Effector memory CD8-positive, alpha-beta T cell (primary cell): Measurements from ENCODE around the gene ATRIP.
"Not testable (repeated sequence)": the region's sequence is repeated elsewhere in the genome, so short reads cannot be mapped to it uniquely, and the experiment has no call there.

Experiments
- ATAC-seq: fragments of 150-1000 bp; cut with Tn5 transposase; replicated peaks from 2 replicates; pipeline ENCODE4 v1.10.0; 2021; ENCODE audit warnings: mild to moderate bottlenecking, moderate library complexity
- DNase-seq, 3 experiments: peaks; one replicate each; pipeline ENCODE4 v3.0.0; 2021
- H3K27ac Mint-ChIP-seq, 2 donors: one replicate each; pipeline ENCODE4 v1.8.0; 2022; ENCODE audit warnings: mild to moderate bottlenecking in 2 of 2, mixed read lengths in 2 of 2, moderate library complexity in 2 of 2
- H3K27me3 Mint-ChIP-seq, 2 donors: one replicate each; pipeline ENCODE4 v1.8.0; 2022; ENCODE audit warnings: mixed read lengths in 2 of 2
- H3K36me3 Mint-ChIP-seq: one replicate; pipeline ENCODE4 v1.8.0; 2022; ENCODE audit warnings: mild to moderate bottlenecking, moderate library complexity, mixed read lengths; ENCODE audit not compliant: insufficient read depth
- H3K4me1 Mint-ChIP-seq, 2 donors: one replicate each; pipeline ENCODE4 v1.8.0; 2022; ENCODE audit warnings: low read depth in 2 of 2, mixed read lengths in 2 of 2
- H3K4me3 Mint-ChIP-seq, 2 donors: one replicate each; pipeline ENCODE4 v1.8.0; 2022; ENCODE audit warnings: mild to moderate bottlenecking in 2 of 2, mixed read lengths in 2 of 2, moderate library complexity in 2 of 2
- H3K9me3 Mint-ChIP-seq, 2 donors: one replicate each; pipeline ENCODE4 v1.8.0; 2022; ENCODE audit warnings: mixed read lengths in 2 of 2

Gene ATRIP

DNA sequence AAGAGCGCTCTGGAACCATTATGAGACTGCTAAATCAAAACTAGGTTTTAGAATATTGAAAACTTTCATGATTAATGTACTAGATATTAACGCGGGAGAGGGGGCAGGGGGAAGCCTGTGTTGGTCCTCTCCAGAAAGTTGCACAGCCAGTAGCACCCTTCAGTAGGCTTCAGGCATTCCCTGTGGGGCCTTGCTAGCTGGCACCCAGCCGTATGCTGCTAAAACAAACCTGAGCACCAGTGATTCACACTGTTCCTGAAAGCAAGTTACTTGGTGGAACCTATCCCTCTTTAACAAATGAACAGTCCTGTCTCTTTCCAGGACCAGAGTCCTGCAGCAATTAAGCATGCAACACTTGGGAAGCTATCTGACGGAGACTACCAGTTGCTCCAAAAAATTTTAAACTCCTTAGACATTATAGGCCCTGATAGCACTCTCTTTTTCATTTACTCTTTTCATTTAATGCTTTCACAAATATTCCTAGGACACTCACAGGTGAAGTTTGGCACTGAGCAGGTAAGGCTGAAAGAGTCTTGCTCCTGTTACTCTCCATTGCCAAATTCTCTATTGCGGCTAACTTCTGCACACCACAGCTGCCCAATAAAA lies 1.2 kb upstream of the ATRIP start:
- ATAC-seq: no peak
- Mint-ChIP-seq H3K27me3 (no peaks in the 10 kb centered on the region), H3K4me3 (peak overlapping the region; percentile 86 to 96), H3K27ac (peak overlapping the region; percentile 94 to 98), H3K9me3 (no peaks in the 10 kb centered on the region), H3K36me3 (peaks cover 54% of the 10 kb centered on the region), H3K4me1 (peaks cover 27 to 43% of the 10 kb centered on the region in 2 donors)
- no peak for DNase-seq

DNA sequence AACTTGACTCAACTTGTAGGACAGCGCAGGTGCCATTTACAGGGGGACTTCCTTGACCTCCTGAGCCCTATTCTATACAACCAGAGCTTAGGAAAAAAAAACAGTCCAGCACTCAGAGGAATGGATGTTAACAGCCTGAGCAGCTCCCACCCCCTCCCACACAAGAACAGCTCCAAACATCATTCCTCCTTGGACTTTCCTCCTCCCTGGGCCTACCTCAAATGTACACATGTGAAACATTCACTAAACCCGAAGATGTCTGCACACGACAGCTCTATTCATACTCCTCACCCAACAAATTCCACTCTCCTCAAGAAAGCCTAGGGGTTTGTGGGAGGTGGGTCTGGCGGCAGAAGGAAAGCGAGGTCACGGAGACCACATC lies 503 bp upstream of the ATRIP start:
- Mint-ChIP-seq H3K36me3 (peaks cover 50% of the 10 kb centered on the region), H3K4me3 (peak overlapping the region; percentile 86 to 96), H3K27me3 (no peaks in the 10 kb centered on the region), H3K4me1 (peaks cover 27 to 37% of the 10 kb centered on the region in 2 donors), H3K27ac (peak overlapping the region; percentile 94 to 98), H3K9me3 (no peaks in the 10 kb centered on the region)
- DNase-seq (no peak), ATAC-seq (no peak)

DNA sequence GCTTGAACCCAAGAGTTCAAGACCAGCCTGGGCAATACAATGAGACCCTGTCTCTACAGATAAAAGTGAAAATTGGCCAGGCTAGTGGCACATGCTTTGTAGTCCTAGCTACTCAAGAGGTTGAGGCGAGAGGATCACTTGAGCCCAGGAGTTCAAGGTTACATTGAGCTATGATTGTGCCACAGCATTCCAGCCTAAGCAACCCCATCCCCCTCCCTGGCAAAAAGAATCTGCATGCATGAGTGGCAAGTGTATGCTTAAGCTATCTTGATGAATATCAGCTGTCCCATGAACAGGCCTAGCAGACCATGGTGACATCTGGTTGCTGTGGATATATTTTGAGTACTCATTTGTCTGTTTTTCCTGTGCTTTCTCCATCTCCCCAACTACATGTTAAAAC lies 4.7 kb downstream of the ATRIP start:
- no peaks in the 10 kb centered on the region for H3K27me3 Mint-ChIP-seq

DNA sequence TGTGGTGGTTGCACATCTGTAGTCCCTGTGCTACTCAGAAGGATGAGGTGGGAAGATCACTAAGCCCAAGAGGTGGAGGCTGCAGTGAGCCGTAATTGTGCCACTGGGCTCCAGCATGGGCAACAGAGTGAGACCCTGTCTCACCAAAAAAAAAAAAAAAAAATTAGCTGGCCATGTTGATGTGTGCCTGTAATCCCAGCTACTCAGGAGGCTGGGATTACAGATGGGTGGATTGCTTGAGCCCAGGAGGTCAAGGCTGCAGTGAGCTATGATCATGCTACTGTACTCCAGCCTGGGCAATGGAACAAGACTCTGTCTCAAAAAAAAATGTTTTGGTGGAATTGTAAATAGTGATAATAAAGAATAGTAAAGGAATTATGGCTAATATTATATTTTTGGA lies 9.9 kb downstream of the ATRIP start:
- H3K9me3 Mint-ChIP-seq: no peaks in the 10 kb centered on the region
- peak overlapping the region in 1 of 2 donors; percentile 52 for H3K27ac Mint-ChIP-seq
- H3K4me3 Mint-ChIP-seq: no peak overlapping the region
- no peaks in the 10 kb centered on the region for H3K27me3 Mint-ChIP-seq
- ATAC-seq: no peak
- H3K36me3 Mint-ChIP-seq: peaks cover 46% of the 10 kb centered on the region
- no peak for DNase-seq
- no peaks in the 10 kb centered on the region for H3K4me1 Mint-ChIP-seq

More for the DNA sequence above, 4.7 kb downstream of the ATRIP start:
- Mint-ChIP-seq H3K27ac (no peak overlapping the region), H3K9me3 (no peaks in the 10 kb centered on the region), H3K4me3 (no peak overlapping the region), H3K4me1 (peaks cover 19 to 20% of the 10 kb centered on the region in 2 donors), H3K36me3 (peaks cover 36% of the 10 kb centered on the region)
- ATAC-seq (no peak), DNase-seq (no peak)

DNA sequence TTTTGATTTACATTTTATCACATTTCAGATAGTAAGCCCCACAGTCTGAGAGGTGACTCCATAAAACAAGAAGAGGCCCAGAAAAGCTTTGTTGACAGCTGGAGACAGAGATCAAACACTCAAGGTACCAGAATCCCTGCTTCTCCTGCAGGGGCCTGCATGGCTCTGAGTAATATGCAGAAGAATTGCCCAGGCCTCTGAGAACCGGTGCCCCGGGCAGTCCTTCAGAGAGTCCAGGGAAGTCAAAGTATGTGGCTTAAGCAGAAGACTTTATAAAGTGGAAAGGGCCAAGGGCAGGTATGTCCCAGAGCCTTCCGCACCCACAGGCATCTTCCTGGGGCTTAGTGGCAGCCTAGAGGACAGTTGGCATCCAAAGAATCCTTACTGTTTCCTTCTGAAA lies 12.8 kb downstream of the ATRIP start:
- ATAC-seq: no peak
- Mint-ChIP-seq H3K27me3 (no peaks in the 10 kb centered on the region), H3K4me1 (no peaks in the 10 kb centered on the region), H3K36me3 (peaks cover 41% of the 10 kb centered on the region), H3K9me3 (no peaks in the 10 kb centered on the region), H3K27ac (no peak overlapping the region), H3K4me3 (no peak overlapping the region)
- no peak for DNase-seq

DNA sequence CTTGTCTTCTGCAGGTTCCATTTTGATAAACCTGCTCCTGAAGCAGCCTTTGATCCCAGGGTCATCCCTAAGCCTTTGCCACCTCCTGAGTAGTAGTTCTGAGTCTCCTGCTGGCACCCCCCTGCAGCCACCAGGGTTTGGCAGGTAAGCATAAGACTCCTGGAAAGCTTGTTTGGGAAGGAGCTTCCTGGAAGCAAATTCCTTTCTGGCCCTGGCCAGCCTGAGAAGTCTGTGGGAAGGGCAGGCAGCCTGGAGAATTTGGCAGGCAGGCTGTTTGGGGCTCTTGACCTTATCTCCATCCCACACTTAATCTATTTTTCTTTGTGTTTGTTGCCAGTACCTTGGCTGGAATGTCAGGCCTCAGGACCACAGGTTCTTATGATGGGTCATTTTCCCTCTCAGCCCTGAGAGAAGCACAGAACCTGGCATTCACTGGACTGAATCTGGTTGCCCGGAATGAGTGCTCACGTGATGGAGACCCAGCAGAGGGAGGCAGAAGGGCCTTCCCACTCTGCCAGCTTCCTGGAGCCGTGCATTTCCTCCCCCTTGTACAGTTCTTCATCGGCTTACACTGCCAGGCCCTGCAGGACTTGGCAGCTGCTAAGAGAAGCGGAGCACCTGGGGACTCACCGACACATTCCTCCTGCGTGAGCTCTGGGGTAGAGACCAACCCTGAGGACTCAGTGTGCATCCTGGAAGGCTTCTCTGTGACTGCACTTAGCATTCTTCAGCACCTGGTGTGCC lies 13.4 kb downstream of the ATRIP start:
- DNase-seq: no peak
- Mint-ChIP-seq H3K27ac (no peak overlapping the region), H3K27me3 (no peaks in the 10 kb centered on the region), H3K9me3 (no peaks in the 10 kb centered on the region), H3K36me3 (peaks cover 38% of the 10 kb centered on the region), H3K4me3 (no peak overlapping the region), H3K4me1 (no peaks in the 10 kb centered on the region)
- no peak for ATAC-seq

DNA sequence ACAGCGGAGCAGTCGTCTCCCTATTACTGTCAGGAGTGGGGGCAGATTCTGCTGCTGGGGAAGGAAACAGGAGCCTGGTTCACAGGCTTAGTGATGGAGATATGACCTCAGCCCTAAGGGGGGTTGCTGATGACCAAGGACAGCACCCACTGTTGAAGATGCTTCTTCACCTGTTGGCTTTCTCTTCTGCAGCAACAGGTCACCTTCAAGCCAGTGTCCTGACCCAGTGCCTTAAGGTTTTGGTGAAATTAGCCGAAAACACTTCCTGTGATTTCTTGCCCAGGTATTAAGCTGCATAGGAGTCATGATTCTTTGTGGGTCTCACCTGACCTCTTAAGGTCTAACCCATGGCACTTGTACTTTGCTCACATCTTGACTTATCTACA lies 14.0 kb downstream of the ATRIP start:
- Mint-ChIP-seq H3K36me3 (peaks cover 36% of the 10 kb centered on the region), H3K27ac (peak overlapping the region in 1 of 2 donors; percentile 39), H3K27me3 (no peaks in the 10 kb centered on the region), H3K9me3 (no peaks in the 10 kb centered on the region), H3K4me1 (peaks cover under 1 to 2% of the 10 kb centered on the region in 2 donors), H3K4me3 (no peak overlapping the region)
- DNase-seq: no peak
- no peak for ATAC-seq

DNA sequence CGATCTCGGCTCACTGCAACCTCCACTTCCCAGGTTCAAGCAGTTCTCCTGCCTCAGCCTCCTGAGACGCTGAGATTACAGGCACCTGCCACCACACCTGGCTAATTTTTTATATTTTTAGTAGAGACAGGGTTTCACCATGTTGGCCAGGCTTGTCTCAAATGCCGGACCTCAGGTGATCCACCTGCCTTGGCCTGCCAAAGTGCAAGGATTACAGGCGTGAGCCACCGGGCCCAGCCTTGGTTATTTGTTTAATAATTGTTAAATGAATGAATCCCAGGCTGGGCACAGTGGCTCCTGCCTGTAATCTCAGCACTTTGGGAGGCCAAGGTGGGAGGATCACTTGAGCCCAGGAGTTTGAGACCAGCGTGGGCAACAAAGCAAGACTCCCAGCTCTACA lies 15.2 kb downstream of the ATRIP start:
- not testable (repeated sequence) for ATAC-seq, H3K9me3 Mint-ChIP-seq, DNase-seq, H3K4me3 Mint-ChIP-seq, H3K27ac Mint-ChIP-seq, H3K27me3 Mint-ChIP-seq
- Mint-ChIP-seq H3K36me3 (peaks cover 38% of the 10 kb centered on the region), H3K4me1 (peaks cover 11% of the 10 kb centered on the region in 2 donors)

DNA sequence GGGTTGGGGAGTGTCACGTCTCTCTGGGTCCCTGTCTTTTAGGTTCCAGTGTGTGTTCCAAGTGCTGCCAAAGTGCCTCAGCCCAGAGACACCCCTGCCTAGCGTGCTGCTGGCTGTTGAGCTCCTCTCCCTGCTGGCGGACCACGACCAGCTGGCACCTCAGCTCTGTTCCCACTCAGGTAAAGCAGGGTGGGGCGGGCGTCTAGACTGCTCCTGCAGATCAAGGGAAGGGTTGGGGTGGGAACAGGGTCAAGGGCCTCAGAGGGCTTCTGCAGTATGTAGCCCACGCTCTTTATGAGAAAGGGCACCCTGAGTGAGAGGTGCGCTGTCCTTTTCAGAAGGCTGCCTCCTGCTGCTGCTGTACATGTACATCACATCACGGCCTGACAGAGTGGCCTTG lies 17.2 kb downstream of the ATRIP start:
- ATAC-seq: no peak
- Mint-ChIP-seq H3K4me3 (no peak overlapping the region), H3K27ac (no peak overlapping the region), H3K9me3 (no peaks in the 10 kb centered on the region), H3K4me1 (peaks cover 25 to 31% of the 10 kb centered on the region in 2 donors), H3K27me3 (no peaks in the 10 kb centered on the region), H3K36me3 (peaks cover 46% of the 10 kb centered on the region)
- no peak for DNase-seq

DNA sequence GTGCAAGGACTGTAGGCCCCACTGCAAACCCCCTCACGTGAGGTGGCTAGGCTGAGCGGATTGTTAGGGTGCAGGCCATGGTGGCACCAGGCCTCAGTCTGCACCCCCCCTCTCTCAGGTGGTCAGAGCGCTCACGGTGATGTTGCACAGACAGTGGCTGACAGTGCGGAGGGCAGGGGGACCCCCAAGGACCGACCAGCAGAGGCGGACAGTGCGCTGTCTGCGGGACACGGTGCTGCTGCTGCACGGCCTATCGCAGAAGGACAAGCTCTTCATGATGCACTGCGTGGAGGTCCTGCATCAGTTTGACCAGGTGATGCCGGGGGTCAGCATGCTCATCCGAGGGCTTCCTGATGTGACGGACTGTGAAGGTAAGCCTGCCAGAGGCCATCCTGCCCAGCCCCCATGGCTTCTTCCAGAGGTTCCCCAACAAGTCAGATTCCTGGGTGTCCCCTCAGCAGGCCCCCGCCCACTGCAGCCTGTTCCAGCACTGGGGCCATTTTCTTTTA lies 18.2 kb downstream of the ATRIP start:
- H3K36me3 Mint-ChIP-seq: peaks cover 54% of the 10 kb centered on the region
- DNase-seq (no peak), ATAC-seq (no peak)
- H3K4me3 Mint-ChIP-seq: no peak overlapping the region
- no peaks in the 10 kb centered on the region for H3K9me3 Mint-ChIP-seq
- H3K27me3 Mint-ChIP-seq: no peaks in the 10 kb centered on the region
- H3K4me1 Mint-ChIP-seq: peaks cover 35 to 40% of the 10 kb centered on the region in 2 donors
- H3K27ac Mint-ChIP-seq: peak overlapping the region; percentile 98 to 99

DNA sequence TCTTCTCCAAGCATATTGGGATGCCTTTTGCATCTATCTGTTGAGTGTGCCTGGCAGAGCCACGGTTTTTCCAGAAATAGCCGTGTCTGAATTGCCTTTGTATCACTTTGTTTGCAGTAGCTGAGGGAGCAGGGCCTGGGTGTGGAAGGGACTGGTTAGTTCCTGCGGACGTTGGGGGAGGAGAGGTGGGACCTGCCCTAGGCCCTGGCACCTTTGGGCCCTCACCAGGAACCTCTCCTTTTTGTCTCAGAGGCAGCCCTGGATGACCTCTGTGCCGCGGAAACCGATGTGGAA lies 18.6 kb downstream of the ATRIP start:
- DNase-seq (no peak), ATAC-seq (no peak)
- Mint-ChIP-seq H3K4me3 (peak overlapping the region; percentile 91 to 93), H3K27ac (peak overlapping the region; percentile 98 to 99), H3K36me3 (peaks cover 58% of the 10 kb centered on the region), H3K9me3 (no peaks in the 10 kb centered on the region), H3K27me3 (no peaks in the 10 kb centered on the region), H3K4me1 (peaks cover 39 to 44% of the 10 kb centered on the region in 2 donors)

DNA sequence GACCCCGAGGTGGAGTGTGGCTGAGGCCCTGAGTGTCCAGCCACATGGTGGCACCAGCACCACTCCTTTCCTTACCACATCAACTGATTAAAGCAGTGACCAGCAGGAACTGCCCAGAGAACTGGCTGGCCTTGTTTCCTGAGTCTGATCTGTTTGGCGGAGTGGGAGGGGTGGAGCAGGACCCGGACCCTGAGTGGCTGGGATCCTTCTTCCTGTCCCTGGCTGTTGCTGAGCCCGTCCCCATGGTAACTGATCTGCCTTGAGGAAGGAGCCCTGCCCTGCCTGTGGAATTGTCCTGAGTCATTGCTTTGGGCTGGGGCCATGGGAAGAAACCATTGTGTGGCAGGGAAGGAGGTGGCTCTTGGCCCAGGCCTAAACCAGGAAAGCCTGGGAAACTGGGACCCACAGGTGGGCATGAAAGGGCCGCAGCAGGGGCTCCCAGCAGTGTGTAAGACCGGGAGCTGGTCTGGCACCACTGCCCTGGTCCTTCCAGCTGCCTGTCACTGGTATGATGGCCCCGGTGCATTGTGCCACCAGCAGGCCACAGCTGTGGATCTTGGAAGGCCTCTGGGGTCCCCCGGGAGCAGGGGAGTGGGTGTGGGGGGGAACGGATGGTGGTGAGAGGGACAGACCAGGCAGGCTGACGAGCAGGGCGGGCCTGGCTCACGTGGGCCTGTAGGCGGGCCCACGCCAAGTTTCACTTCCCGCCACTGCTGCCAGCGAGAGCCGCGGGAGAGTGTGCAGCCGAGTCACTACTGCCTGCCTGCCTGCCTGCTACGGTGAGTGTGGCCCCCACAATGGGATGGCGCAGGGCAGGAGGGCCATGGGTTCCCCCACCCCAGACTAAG lies 19.2 kb downstream of the ATRIP start:
- peak; percentile 63 to 76 (median 72) for DNase-seq
- Mint-ChIP-seq H3K4me3 (peak overlapping the region; percentile 91 to 93), H3K27ac (peak overlapping the region; percentile 98 to 99), H3K27me3 (no peaks in the 10 kb centered on the region), H3K9me3 (no peaks in the 10 kb centered on the region), H3K4me1 (peaks cover 40 to 47% of the 10 kb centered on the region in 2 donors), H3K36me3 (peaks cover 54% of the 10 kb centered on the region)
- peak; percentile 90 for ATAC-seq

DNA sequence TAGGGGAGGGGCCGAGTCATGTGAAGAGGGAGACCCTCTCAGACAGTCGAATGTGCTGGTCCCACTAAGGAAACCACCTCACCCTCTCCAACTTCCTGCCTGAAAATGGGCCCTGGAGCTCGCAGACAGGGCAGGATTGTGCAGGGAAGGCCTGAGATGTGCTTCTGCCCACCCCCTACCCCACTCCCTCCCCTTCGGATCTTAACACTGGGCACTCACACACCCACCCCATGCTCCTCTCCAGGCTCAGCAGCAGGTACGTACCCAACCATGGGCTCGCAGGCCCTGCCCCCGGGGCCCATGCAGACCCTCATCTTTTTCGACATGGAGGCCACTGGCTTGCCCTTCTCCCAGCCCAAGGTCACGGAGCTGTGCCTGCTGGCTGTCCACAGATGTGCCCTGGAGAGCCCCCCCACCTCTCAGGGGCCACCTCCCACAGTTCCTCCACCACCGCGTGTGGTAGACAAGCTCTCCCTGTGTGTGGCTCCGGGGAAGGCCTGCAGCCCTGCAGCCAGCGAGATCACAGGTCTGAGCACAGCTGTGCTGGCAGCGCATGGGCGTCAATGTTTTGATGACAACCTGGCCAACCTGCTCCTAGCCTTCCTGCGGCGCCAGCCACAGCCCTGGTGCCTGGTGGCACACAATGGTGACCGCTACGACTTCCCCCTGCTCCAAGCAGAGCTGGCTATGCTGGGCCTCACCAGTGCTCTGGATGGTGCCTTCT lies 20.0 kb downstream of the ATRIP start:
- Mint-ChIP-seq H3K36me3 (peaks cover 48% of the 10 kb centered on the region), H3K4me3 (peak overlapping the region; percentile 91 to 93), H3K27ac (peak overlapping the region; percentile 98 to 99), H3K9me3 (no peaks in the 10 kb centered on the region), H3K27me3 (no peaks in the 10 kb centered on the region), H3K4me1 (peaks cover 40 to 47% of the 10 kb centered on the region in 2 donors)
- ATAC-seq (peak; percentile 64), DNase-seq (peak; percentile 26 to 42 (median 36))
